H1 (cell line): ENCODE data around the gene EML4. TPM values are rescaled to one million over a fixed set of nuclear protein-coding genes. Genes with fewer than 3 reads are reported as not detected.

Experiments used
- CTCF ChIA-PET: fragments of 300-600 bp; sonication (Branson Sonifier 250); formaldehyde crosslinking; loops from one replicate; lab custom pipeline; 2021; ENCODE audit not compliant: partially characterized antibody; lab: Charles Lee
- POLR2A ChIA-PET: fragments of 300-600 bp; sonication (Branson Sonifier 250); formaldehyde crosslinking; loops from one replicate; lab custom pipeline; 2021; ENCODE audit warnings: inconsistent platforms; ENCODE audit not compliant: partially characterized antibody; lab: Charles Lee
- DNase-seq, 2 experiments: peaks; one replicate each; pipeline versions ENCODE4 v3.0.0 to v3.0.0-alpha.2; 2010 to 2022; ENCODE audit warnings: low spot score in 2 of 2, low read depth in 1 of 2, mixed read lengths in 1 of 2
- FAIRE-seq: peaks from 2 replicates; lab custom pipeline; 2011; peaks lifted over from hg19 to GRCh38; lab: Jason Lieb, UNC
- H2AFZ ChIP-seq: 2 replicates; pipeline ENCODE4 v1.8.1; 2012; ENCODE audit warnings: low read length, inconsistent platforms
- H2AK5ac ChIP-seq: 2 replicates; pipeline ENCODE4 v1.6.1; 2013; ENCODE audit warnings: low read depth, low read length
- H2BK120ac ChIP-seq: replicated peaks from 2 replicates; pipeline ENCODE3; 2013; ENCODE audit warnings: low read depth, low read length, inconsistent platforms
- H2BK12ac ChIP-seq: 2 replicates; pipeline ENCODE4 v1.6.1; 2013; ENCODE audit warnings: low read depth, low read length
- H2BK15ac ChIP-seq: 2 replicates; pipeline ENCODE4 v1.6.1; 2013; ENCODE audit warnings: low read length
- H2BK20ac ChIP-seq: 2 replicates; pipeline ENCODE4 v1.6.1; 2013; ENCODE audit warnings: low read length
- H2BK5ac ChIP-seq: 2 replicates; pipeline ENCODE4 v1.6.1; 2013; ENCODE audit warnings: low read depth, low read length
- H3K14ac ChIP-seq: 2 replicates; pipeline ENCODE4 v1.6.1; 2013; ENCODE audit warnings: inconsistent platforms; ENCODE audit not compliant: insufficient read length
- H3K18ac ChIP-seq: 2 replicates; pipeline ENCODE4 v1.6.1; 2013; ENCODE audit warnings: low read length; ENCODE audit errors: extremely low read depth
- H3K23ac ChIP-seq: 2 replicates; pipeline ENCODE4 v1.6.1; 2013; ENCODE audit warnings: inconsistent platforms; ENCODE audit not compliant: insufficient read length
- H3K23me2 ChIP-seq: 2 replicates; pipeline ENCODE4 v1.6.1; 2013; ENCODE audit warnings: low read depth, low read length
- H3K27ac ChIP-seq: 2 replicates; pipeline ENCODE4 v1.6.1; 2011; ENCODE audit warnings: low read depth, low read length, inconsistent platforms
- H3K27me3 ChIP-seq, 4 experiments: replicated peaks in 1 of 4; 1 replicate in 1 of 4; 2 replicates in 3 of 4; pipeline versions ENCODE4 v1.6.1 to v1.8.1; 2011 to 2013; ENCODE audit warnings: low read length in 3 of 4, mild to moderate bottlenecking in 3 of 4, inconsistent platforms in 2 of 4, mixed read lengths in 2 of 4, moderate library complexity in 1 of 4; ENCODE audit not compliant: control insufficient read depth in 3 of 4, insufficient read depth in 3 of 4; ENCODE audit errors: extremely low read depth in 1 of 4
- H3K36me3 ChIP-seq, 4 experiments: 2 replicates each; pipeline versions ENCODE4 v1.6.1 to v1.8.1; 2011 to 2013; ENCODE audit warnings: mild to moderate bottlenecking in 4 of 4, low read length in 3 of 4, moderate library complexity in 2 of 4, control low read depth in 1 of 4, inconsistent platforms in 1 of 4; ENCODE audit not compliant: insufficient read depth in 4 of 4, control insufficient read depth in 2 of 4
- H3K4ac ChIP-seq: replicated peaks from 2 replicates; pipeline ENCODE3; 2013; ENCODE audit warnings: low read length, low read depth, mixed read lengths, inconsistent platforms; ENCODE audit not compliant: insufficient read length
- H3K4me1 ChIP-seq, 4 experiments: replicated peaks in 1 of 4; 1 replicate in 1 of 4; 2 replicates in 3 of 4; pipeline versions ENCODE4 v1.6.1 to v1.8.1; 2011 to 2013; ENCODE audit warnings: low read length in 3 of 4, inconsistent platforms in 2 of 4, mixed read lengths in 1 of 4; ENCODE audit not compliant: insufficient read depth in 4 of 4, control insufficient read depth in 3 of 4
- H3K4me2 ChIP-seq, 2 experiments: 2 replicates each; pipeline versions ENCODE4 v1.6.1 to v1.8.1; 2011 to 2013; ENCODE audit warnings: low read depth in 2 of 2, low read length in 2 of 2, control low read depth in 1 of 2, inconsistent platforms in 1 of 2, mild to moderate bottlenecking in 1 of 2; ENCODE audit not compliant: insufficient read depth in 1 of 2
- H3K4me3 ChIP-seq, 4 experiments: fragments of 200-600, 300-600 bp in 1 of 4; sonication (generic), shearing (Covaris generic), sonication (Bioruptor Twin) in 1 of 4; 2 replicates each; pipeline versions ENCODE4 v1.5.1 to v1.8.1; 2011 to 2016; ENCODE audit warnings: low read length in 4 of 4, low read depth in 3 of 4, control low read depth in 2 of 4, inconsistent platforms in 2 of 4, mild to moderate bottlenecking in 2 of 4, mixed read lengths in 1 of 4, moderate library complexity in 1 of 4; ENCODE audit not compliant: insufficient read depth in 2 of 4; ENCODE audit errors: extremely low read depth in 1 of 4
- H3K56ac ChIP-seq: replicated peaks from 2 replicates; pipeline ENCODE3; 2013; ENCODE audit warnings: low read depth, mild to moderate bottlenecking, mixed read lengths, low read length, inconsistent platforms; ENCODE audit not compliant: insufficient read length
- H3K79me1 ChIP-seq: 2 replicates; pipeline ENCODE4 v1.6.1; 2013; ENCODE audit warnings: low read depth, low read length, control low read depth
- H3K79me2 ChIP-seq, 2 experiments: 2 replicates each; pipeline versions ENCODE4 v1.6.1 to v1.8.1; 2012 to 2013; ENCODE audit warnings: low read length in 2 of 2, mild to moderate bottlenecking in 2 of 2, inconsistent platforms in 1 of 2; ENCODE audit not compliant: insufficient read depth in 2 of 2, control insufficient read depth in 1 of 2
- H3K9ac ChIP-seq, 4 experiments: replicated peaks in 1 of 4; 1 replicate in 1 of 4; 2 replicates in 3 of 4; pipeline versions ENCODE4 v1.6.1 to v1.8.1; 2011 to 2013; ENCODE audit warnings: low read depth in 3 of 4, low read length in 3 of 4, control low read depth in 2 of 4, mild to moderate bottlenecking in 2 of 4, moderate library complexity in 2 of 4, inconsistent platforms in 1 of 4; ENCODE audit errors: extremely low read depth in 1 of 4
- H3K9me3 ChIP-seq, 2 experiments: 2 replicates each; pipeline versions ENCODE4 v1.6.1 to v1.8.1; 2012 to 2013; ENCODE audit warnings: mild to moderate bottlenecking in 2 of 2, moderate library complexity in 2 of 2, control low read depth in 1 of 2, inconsistent platforms in 1 of 2, low read depth in 1 of 2, low read length in 1 of 2, mixed read lengths in 1 of 2; ENCODE audit not compliant: insufficient read depth in 2 of 2
- H4K20me1 ChIP-seq, 2 experiments: replicated peaks in 1 of 2; 2 replicates each; pipeline versions ENCODE3 to v1.8.1; 2011 to 2013; ENCODE audit warnings: inconsistent platforms in 2 of 2, low read length in 2 of 2, mild to moderate bottlenecking in 1 of 2; ENCODE audit not compliant: insufficient read depth in 2 of 2, control insufficient read depth in 1 of 2
- H4K5ac ChIP-seq: 2 replicates; pipeline ENCODE4 v1.6.1; 2013; ENCODE audit warnings: low read length, low read depth, mixed read lengths, inconsistent platforms; ENCODE audit not compliant: insufficient read length
- H4K8ac ChIP-seq: 2 replicates; pipeline ENCODE4 v1.8.0; 2013; ENCODE audit warnings: mild to moderate bottlenecking, moderate library complexity, low read length, inconsistent platforms; ENCODE audit not compliant: insufficient read depth; ENCODE audit errors: extremely low read depth
- H4K91ac ChIP-seq: replicated peaks from 2 replicates; pipeline ENCODE3; 2013; ENCODE audit warnings: low read length, mixed read lengths, inconsistent platforms; ENCODE audit not compliant: insufficient read length
- BACH1 ChIP-seq: IDR thresholded peaks from 2 replicates; pipeline ENCODE4 v1.6.1; 2012; ENCODE audit warnings: low read length, improper control_type of control experiment
- BRCA1 ChIP-seq: IDR thresholded peaks from 2 replicates; pipeline ENCODE4 v1.6.1; 2012; ENCODE audit warnings: low read depth, low read length, improper control_type of control experiment
- CEBPB ChIP-seq: IDR thresholded peaks from 2 replicates; pipeline ENCODE4 v1.6.1; 2012; ENCODE audit warnings: low read depth, low read length
- HDAC2 ChIP-seq, 2 experiments: fragments of 300-600 bp in 1 of 2; sonication (generic) in 1 of 2; IDR thresholded peaks; 2 replicates each; pipeline ENCODE4 v1.6.1; 2011 to 2012; ENCODE audit warnings: low read depth in 2 of 2, low read length in 2 of 2, mild to moderate bottlenecking in 2 of 2, moderate library complexity in 2 of 2, borderline replicate concordance in 1 of 2, inconsistent platforms in 1 of 2
- JUN ChIP-seq: IDR thresholded peaks from 2 replicates; pipeline ENCODE4 v1.6.1; 2011; ENCODE audit warnings: low read depth, mild to moderate bottlenecking, improper control_type of control experiment, low read length
- POU5F1 ChIP-seq: IDR thresholded peaks from 2 replicates; pipeline ENCODE4 v1.6.1; 2011; ENCODE audit warnings: low read depth, mild to moderate bottlenecking, low read length, moderate library complexity
- WGBS, 2 experiments: shearing (Covaris generic) in 1 of 2; methylation state at CpG; one replicate each; pipeline versions ENCODE4 v1.1.6 to v1.1.7; 2013 to 2015; ENCODE audit warnings: low lambda C conversion rate in 2 of 2, mixed read lengths in 2 of 2, inconsistent platforms in 1 of 2, low coverage in 1 of 2, missing lambda C conversion rate in 1 of 2; ENCODE audit not compliant: insufficient replicate concordance in 2 of 2, insufficient coverage in 1 of 2, insufficient read length in 1 of 2; ENCODE audit errors: extremely low coverage in 1 of 2, missing lambda C conversion rate in 1 of 2; 5-methylcytosine and 5-hydroxymethylcytosine counted together
- polyA plus RNA-seq, 7 experiments: library from polyadenylated mRNA; depleted of rRNA in 3 of 7; stranded (reverse) in 5 of 7; unstranded in 2 of 7; fragments of >200 nt in 5 of 7; fragments of 200-250 nt in 2 of 7; gene quantifications; 1 replicate in 5 of 7; 2 replicates in 1 of 7; 4 replicates in 1 of 7; pipeline versions ENCODE4 v1.2.1 to v1.2.3, GENCODE V29; 2011 to 2013; ENCODE audit warnings: missing spikeins in 2 of 7, mixed read lengths in 2 of 7
- total RNA-seq: library from RNA; stranded (reverse); fragmentation: NEBNext Ultra II Directional; extraction: Animal tissue kit (Norgen Biotek cat#: 25700); gene quantifications from 2 replicates; pipeline ENCODE4 v1.2.1, GENCODE V29; 2021

EML4 gene
- total and polyA plus RNA-seq, 2 of the 8 experiments (the other 6 are each of a cell fraction or from before 2014, with no cell fraction given), result 50.1 to 104 TPM

- H2AK5ac ChIP-seq, result no peak overlapping the region
- no peak overlapping the region for H2BK5ac ChIP-seq
- H3K14ac ChIP-seq, result no peak overlapping the region
- no peak overlapping the region for H3K4me2 ChIP-seq
- no peak overlapping the region for H2BK15ac ChIP-seq
- WGBS, 2 experiments, result 94% methylated on average over 4 of the region's 4 CpGs; no CpG with 5 or more reads in 1 of the 2 experiments
- TF ChIP-seq JUN (no peak), BRCA1 (no peak), BACH1 (no peak), POU5F1 (no peak), CEBPB (no peak), HDAC2 (IDR thresholded peaks at IDR 0.05; ENCODE audit: borderline replicate concordance in 1 of 2, low read depth in 2 of 2, low read length in 2 of 2) (no peak)
- TF ChIP-seq, all 59 proteins: peak for 0
- no peak overlapping the region for H2BK12ac ChIP-seq
- no peaks in the 10 kb centered on the region for H3K23me2 ChIP-seq
- no peak overlapping the region for H4K91ac ChIP-seq
- H3K18ac ChIP-seq, result no peak overlapping the region
- ChIA-PET CTCF (no interaction called here), POLR2A (no interaction called here)
- no peak overlapping the region for H3K23ac ChIP-seq
- no peaks in the 10 kb centered on the region for H3K79me2 ChIP-seq
- no peak for FAIRE-seq
- no peak overlapping the region for H4K5ac ChIP-seq
- no peak for DNase-seq
- no peak overlapping the region for H3K56ac ChIP-seq
- no peak overlapping the region for H3K27ac ChIP-seq
- no peak overlapping the region for H2AFZ ChIP-seq
- H3K79me1 ChIP-seq, result no peaks in the 10 kb centered on the region
- H2BK20ac ChIP-seq, result no peak overlapping the region
- peaks cover 0 to 26% (median 3%) of the 10 kb centered on the region in 4 experiments; a peak in 5 of 8 replicates for H3K36me3 ChIP-seq
- H3K9ac ChIP-seq, result no peak overlapping the region
- H2BK120ac ChIP-seq, result no peak overlapping the region
- no peaks in the 10 kb centered on the region for H3K27me3 ChIP-seq
- H3K4ac ChIP-seq, result no peak overlapping the region
- H3K4me1 ChIP-seq, result no peaks in the 10 kb centered on the region
- no peaks in the 10 kb centered on the region for H4K20me1 ChIP-seq
- H4K8ac ChIP-seq, result no peak overlapping the region
- H3K4me3 ChIP-seq, result no peak overlapping the region
- no peaks in the 10 kb centered on the region for H3K9me3 ChIP-seq
Measured at GRCh38 chr2:42289222-42289621, 120.1 kb downstream of the EML4 start.
